ENCODE data around the gene DPAGT1.
"Not testable (repeated sequence)": the region's sequence is repeated elsewhere in the genome, so short reads cannot be mapped to it uniquely, and the experiment has no call there.

Gene DPAGT1

DNA sequence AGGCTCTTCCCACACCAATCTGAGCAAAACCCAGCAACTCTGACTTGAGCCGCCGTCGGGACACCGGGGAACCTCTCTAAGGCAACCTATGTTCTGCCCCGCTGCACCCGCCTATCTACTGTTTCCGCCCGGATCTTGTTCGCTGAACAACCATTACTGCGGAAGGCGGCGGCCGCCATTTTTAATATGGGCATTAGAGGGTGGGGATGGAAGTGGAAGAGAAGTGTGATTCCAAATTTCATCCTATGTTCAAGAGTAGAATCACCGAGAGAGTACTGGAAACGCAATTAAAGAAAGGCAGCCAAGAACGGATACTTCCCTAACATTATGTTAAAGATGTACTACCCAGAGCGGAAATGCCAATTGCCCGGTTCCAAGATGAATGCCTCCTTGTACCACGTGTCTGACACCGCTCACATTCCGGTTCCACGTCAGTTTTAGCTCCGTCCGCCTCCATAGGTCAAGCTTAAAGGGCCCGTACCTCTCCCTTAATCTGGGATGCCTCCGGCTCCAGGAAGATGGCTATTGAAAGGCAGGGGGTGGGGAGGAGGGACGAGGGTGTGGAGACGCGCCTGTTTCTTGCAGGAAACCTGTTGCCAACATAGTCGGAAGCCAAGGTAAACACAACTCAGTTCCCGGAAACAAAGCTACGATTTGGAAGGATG, at the start of gene DPAGT1:
TSS of gene DPAGT1 (minus strand) at position 95 of the 665 bp plus-strand sequence. CDS start 198 bp downstream, outside the sequence.
- peak; percentile 74 to 81 for DNase-seq (ENCODE audit: low read depth in 2 of 2)

DNA sequence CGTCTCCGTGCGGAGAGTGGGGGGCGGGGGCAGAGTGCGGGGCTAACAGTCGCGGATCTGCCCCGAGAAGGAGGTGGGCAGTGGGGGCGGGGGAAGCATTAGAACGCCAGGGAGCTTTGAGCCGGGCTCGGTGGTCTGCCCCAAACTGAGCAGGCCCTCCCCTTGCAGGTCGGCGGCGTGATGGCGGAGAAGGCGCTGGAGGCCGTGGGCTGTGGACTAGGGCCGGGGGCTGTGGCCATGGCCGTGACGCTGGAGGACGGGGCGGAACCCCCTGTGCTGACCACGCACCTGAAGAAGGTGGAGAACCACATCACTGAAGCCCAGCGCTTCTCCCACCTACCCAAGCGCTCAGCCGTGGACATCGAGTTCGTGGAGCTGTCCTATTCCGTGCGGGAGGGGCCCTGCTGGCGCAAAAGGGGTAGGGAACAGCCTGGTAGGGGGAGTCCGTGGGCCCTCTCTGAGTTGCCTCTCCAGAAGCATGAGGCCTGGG, 48.2 kb upstream of the DPAGT1 start:
- no peak for DNase-seq (ENCODE audit: low read depth in 2 of 2)

- DNase-seq (ENCODE audit: low read depth in 2 of 2), result no peak
Observed at GRCh38 chr11:119149018-119149785, 47.5 kb upstream of the DPAGT1 start, which contains the start of gene ABCG4. Gene ABCG4 (plus strand): TSS chr11:119149052. CDS start chr11:119149966, 914 bp downstream.

GRCh38 chr11:119148720-119149017, 47.0 kb upstream of the DPAGT1 start:
- no peak for DNase-seq (ENCODE audit: low read depth in 2 of 2)

- no peak for DNase-seq (ENCODE audit: low read depth in 2 of 2)
Observed at GRCh38 chr11:119147604-119148333, 46.1 kb upstream of the DPAGT1 start.

GRCh38 chr11:119145551-119145950, 43.9 kb upstream of the DPAGT1 start:
- no peak for DNase-seq (ENCODE audit: low read depth in 2 of 2)

- DNase-seq (ENCODE audit: low read depth in 2 of 2), result no peak
Observed at GRCh38 chr11:119144825-119145486, 43.3 kb upstream of the DPAGT1 start.

DNA sequence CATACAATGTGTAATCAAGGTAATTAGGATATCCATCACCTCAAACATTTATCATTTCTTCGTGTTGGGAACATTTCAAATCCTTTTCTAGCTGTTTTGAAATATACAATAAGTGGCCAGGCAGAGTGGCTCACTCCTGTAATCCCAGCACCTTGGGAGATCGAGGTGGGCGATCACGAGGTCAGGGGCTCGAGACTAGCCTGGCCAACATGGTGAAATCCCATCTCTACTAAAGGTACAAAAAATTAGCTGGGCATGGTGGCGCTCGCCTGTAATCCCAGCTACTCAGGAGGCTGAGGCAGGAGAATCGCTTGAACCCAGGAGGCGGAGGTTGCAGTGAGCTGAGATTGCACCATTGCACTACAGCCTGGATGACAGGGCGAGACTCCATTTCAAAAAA, 37.6 kb upstream of the DPAGT1 start:
- DNase-seq (ENCODE audit: low read depth in 2 of 2), result not testable (repeated sequence)

GRCh38 chr11:119134389-119134978, 32.8 kb upstream of the DPAGT1 start:
- no peak for DNase-seq (ENCODE audit: low read depth in 2 of 2)

- no peak for DNase-seq (ENCODE audit: low read depth in 2 of 2)
Observed at GRCh38 chr11:119130662-119131061, 29.0 kb upstream of the DPAGT1 start.

- DNase-seq (ENCODE audit: low read depth in 2 of 2), result no peak
Observed at GRCh38 chr11:119126675-119127268, 25.1 kb upstream of the DPAGT1 start.

- no peak for DNase-seq (ENCODE audit: low read depth in 2 of 2)
Observed at GRCh38 chr11:119125821-119126220, 24.2 kb upstream of the DPAGT1 start.

DNA sequence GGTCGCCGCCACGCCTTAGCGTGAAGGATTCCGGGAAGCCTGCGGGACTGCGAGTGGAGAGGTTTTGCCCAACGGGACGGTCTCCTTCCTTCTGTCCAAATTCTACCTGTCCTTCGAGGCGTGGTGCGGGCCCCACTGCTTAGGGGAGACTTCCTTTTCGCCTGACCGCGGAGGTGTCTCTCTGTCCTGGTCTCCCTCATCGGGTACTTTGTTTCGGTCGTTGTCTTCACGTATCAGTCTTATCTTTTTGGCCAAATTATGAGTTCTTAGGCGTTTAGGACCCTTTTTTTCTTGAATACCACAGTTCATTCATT, 20.1 kb upstream of the DPAGT1 start:
- DNase-seq (ENCODE audit: low read depth in 2 of 2), result no peak

DNA sequence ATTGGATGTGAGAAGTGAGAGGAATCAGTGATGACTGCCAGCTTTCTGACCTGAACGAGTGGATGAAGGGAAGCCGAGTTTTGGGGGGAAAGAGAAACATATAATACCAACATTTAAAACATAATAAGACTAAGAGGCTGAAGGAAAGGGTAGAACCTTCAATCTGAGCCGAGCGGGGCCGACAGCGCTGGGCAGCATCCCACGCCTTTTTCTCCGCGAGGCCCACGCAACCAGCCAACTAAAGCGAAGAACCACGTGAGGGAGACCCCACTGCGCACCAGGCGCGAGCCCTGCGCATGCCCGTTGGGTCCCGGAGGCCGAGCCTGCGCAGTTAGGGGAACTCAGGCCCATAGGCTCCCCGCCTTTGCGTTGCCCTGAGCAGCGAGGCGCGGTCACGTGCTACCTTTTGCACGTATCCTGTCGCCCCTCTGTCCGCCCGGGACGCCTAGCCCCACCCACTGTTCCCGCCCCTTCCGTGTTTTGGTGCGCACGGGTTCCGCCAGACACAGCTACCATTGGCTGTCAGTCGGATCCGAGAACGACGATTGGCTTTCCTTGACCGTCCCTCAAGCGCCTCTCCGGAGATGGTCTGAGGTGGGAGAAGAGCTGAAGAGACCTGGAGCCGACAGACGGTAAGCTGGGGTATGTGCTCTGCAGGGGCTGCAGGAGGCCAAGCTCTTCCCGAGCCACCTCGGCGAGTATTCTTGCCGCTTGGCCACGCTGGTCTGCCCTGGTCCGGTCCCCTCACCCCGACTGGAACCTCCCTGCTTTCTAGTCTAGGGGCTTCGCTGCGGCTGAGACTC, 19.6 kb upstream of the DPAGT1 start, which contains the start of gene HINFP:
TSS of gene HINFP (plus strand) at position 573 of the 803 bp plus-strand sequence. CDS start 5,365 bp downstream, outside the sequence.
- peak; percentile 100 for DNase-seq (ENCODE audit: low read depth in 2 of 2)

GRCh38 chr11:119120639-119121007, 19.0 kb upstream of the DPAGT1 start:
- DNase-seq (ENCODE audit: low read depth in 2 of 2), result no peak

DNA sequence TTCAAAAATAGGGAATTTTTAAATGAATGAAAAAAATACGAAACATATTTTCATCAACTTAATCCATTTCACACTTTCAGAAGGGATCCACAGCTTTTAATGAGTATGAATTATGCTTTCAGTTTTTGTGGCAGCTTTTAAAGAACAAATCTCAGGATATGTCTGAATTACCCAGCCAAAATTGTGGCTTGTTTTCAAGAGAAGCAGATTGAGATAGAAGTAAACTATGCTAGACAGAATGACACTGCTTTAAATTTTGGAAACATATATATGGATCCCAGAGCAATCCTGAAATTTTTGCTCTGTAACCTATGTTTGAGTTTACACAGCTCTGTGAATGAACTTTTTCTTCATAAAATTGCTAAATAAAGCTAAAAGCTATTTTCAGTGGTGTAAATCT, 17.3 kb upstream of the DPAGT1 start:
- DNase-seq (ENCODE audit: low read depth in 2 of 2), result no peak

DNA sequence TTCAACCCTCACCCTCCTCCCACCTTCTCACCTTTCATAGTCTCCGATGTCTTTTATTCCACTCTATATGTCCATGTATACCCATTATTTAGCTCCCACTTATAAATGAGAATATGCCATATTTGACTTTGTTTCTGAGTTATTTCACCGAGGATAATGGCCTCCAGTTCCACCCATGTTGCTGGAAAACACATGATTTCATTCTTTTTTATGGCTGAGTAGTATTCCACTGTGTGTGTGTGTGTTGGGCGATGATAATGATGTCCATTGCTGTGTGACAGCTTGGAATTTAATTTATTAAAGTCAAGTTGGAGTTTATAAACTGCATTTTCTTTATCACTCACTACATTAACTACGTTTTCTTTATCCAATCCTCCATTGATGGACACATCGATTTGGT, 16.6 kb upstream of the DPAGT1 start:
- DNase-seq (ENCODE audit: low read depth in 2 of 2), result no peak

DNA sequence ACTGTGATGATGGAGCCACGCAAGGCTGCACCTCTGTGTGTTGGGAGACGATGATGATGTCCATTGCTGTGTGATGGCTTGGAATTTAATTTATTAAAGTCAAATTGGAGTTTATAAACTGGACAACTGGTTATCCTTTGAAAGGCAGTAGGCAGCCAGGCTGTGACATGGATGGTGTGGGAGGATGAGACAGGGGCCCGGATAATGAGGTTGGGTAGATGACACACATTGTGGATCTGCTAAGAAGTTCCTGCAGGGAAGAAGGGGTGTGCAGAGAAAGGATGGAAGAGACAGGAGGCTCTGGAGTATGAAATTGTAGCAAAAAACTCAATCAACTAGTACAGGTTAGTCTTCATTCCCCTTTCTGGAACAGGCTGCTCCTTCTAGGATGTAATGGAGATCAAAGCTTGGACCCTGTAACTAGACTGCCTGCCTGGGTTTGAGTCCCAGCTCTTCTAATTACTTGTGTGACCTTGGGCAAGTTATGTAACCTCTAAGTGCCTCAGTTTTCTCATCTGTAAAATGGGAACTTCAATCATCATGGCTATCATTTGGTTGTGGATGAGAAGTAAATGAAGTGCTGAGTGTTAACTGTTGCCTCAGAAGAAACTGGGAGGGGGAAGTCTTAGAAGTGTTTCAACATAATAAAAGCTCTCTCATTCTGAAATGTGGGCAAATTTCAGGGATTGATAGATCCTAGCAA, 15.5 kb upstream of the DPAGT1 start:
- no peak for DNase-seq (ENCODE audit: low read depth in 2 of 2)

- no peak for DNase-seq (ENCODE audit: low read depth in 2 of 2)
Observed at GRCh38 chr11:119116601-119117000, 14.9 kb upstream of the DPAGT1 start.

DNA sequence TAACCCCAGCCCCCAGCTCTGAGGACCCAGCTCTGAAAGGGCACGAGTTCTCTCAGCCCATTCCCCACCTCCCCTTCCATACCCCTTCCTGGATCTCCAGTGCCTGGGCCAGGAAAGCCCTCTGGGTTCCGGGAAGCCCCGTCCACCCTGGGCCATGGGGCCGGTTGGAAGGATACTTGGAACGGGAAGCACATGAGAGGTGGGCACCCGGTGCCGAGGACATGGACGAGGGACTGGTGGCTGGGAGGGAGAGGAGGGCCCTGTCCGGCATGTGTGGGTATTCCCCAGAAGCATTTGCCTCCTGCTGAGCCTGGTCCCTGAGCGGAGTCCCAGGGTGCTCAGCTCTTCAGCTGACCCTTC, 14.6 kb upstream of the DPAGT1 start:
- no peak for DNase-seq (ENCODE audit: low read depth in 2 of 2)
